ENCODE results near the gene SMS. TPM values are rescaled to one million over a fixed set of nuclear protein-coding genes. Genes with fewer than 3 reads are reported as not detected.
A peak's percentile ranks its signal among the peaks of the same experiment; 100 is the strongest.

SMS gene
- total and polyA plus RNA-seq, 3 donors from 2014 or later: 35.7 to 49.8 (median 38.8) TPM

- no peak overlapping the region for H3K4me3 ChIP-seq
- H3K36me3 ChIP-seq (ENCODE audit: low read depth, missing control alignments): no peaks in the 10 kb centered on the region
- intact Hi-C loops (cut with DNase I; ENCODE audit: low total_unique reads): no loop called here
- H3K9me3 ChIP-seq: no peaks in the 10 kb centered on the region
- no peaks in the 10 kb centered on the region for H3K4me1 ChIP-seq
- H3K27ac ChIP-seq: no peak overlapping the region
- H3K27me3 ChIP-seq: no peaks in the 10 kb centered on the region
- 78 to 98% methylated on average over 8 of the region's 8 CpGs for WGBS, 2 donors
- TF ChIP-seq POLR2A (IDR thresholded peaks at IDR 0.05): no peak
- TF ChIP-seq CTCF (IDR thresholded peaks at IDR 0.05): no peak
- DNase-seq: no peak
Observed at GRCh38 chrX:21990832-21991231, 50.3 kb downstream of the SMS start.

GRCh38 chrX:21991504-21991903 is 51.0 kb downstream of the SMS start:
- Histone ChIP-seq H3K36me3 (ENCODE audit: low read depth, missing control alignments) (no peaks in the 10 kb centered on the region), H3K9me3 (no peaks in the 10 kb centered on the region), H3K27ac (no peak overlapping the region), H3K27me3 (no peaks in the 10 kb centered on the region), H3K4me1 (no peaks in the 10 kb centered on the region), H3K4me3 (no peak overlapping the region)
- intact Hi-C loops (cut with DNase I; ENCODE audit: low total_unique reads): no loop called here
- no peak for DNase-seq
- TF ChIP-seq POLR2A (IDR thresholded peaks at IDR 0.05): no peak
- no peak for TF ChIP-seq CTCF (IDR thresholded peaks at IDR 0.05)
- WGBS, 2 donors: 95 to 100% methylated on average over 3 of the region's 3 CpGs

GRCh38 chrX:21993265-21993664 is 52.8 kb downstream of the SMS start:
- no peaks in the 10 kb centered on the region for H3K36me3 ChIP-seq (ENCODE audit: low read depth, missing control alignments)
- no peak overlapping the region for H3K27ac ChIP-seq
- no peak overlapping the region for H3K4me3 ChIP-seq
- no peaks in the 10 kb centered on the region for H3K9me3 ChIP-seq
- no peaks in the 10 kb centered on the region for H3K4me1 ChIP-seq
- 63 to 70% methylated on average over 7 to 8 of the region's 8 CpGs for WGBS, 2 donors
- DNase-seq: peak; percentile 13
- H3K27me3 ChIP-seq: no peaks in the 10 kb centered on the region
- intact Hi-C loops (cut with DNase I; ENCODE audit: low total_unique reads): no loop called here
- TF ChIP-seq CTCF (IDR thresholded peaks at IDR 0.05) (no peak), POLR2A (IDR thresholded peaks at IDR 0.05) (no peak)

- Histone ChIP-seq H3K9me3 (no peaks in the 10 kb centered on the region), H3K27me3 (no peaks in the 10 kb centered on the region), H3K36me3 (ENCODE audit: low read depth, missing control alignments) (no peaks in the 10 kb centered on the region), H3K4me3 (no peak overlapping the region), H3K27ac (no peak overlapping the region), H3K4me1 (no peaks in the 10 kb centered on the region)
- no peak for DNase-seq
- intact Hi-C loops (cut with DNase I; ENCODE audit: low total_unique reads): no loop called here
- WGBS, 2 donors: 86 to 96% methylated on average over 10 of the region's 10 CpGs
- TF ChIP-seq CTCF (IDR thresholded peaks at IDR 0.05) (no peak), POLR2A (IDR thresholded peaks at IDR 0.05) (no peak)
Observed at GRCh38 chrX:21996872-21997455, 56.5 kb downstream of the SMS start.

GRCh38 chrX:21998037-21998436 is 57.5 kb downstream of the SMS start:
- no peak overlapping the region for H3K4me3 ChIP-seq
- H3K36me3 ChIP-seq (ENCODE audit: low read depth, missing control alignments): no peaks in the 10 kb centered on the region
- no peak overlapping the region for H3K27ac ChIP-seq
- TF ChIP-seq POLR2A (IDR thresholded peaks at IDR 0.05): no peak
- TF ChIP-seq CTCF (IDR thresholded peaks at IDR 0.05): no peak
- no peak for DNase-seq
- no peaks in the 10 kb centered on the region for H3K27me3 ChIP-seq
- no peaks in the 10 kb centered on the region for H3K9me3 ChIP-seq
- no peaks in the 10 kb centered on the region for H3K4me1 ChIP-seq
- WGBS, 2 donors: 61% methylated on average over 4 of the region's 4 CpGs
- intact Hi-C loops (cut with DNase I; ENCODE audit: low total_unique reads): no loop called here

All from testis (tissue), 3 donors.